ENCODE data around the gene AGPAT1.

DNA sequence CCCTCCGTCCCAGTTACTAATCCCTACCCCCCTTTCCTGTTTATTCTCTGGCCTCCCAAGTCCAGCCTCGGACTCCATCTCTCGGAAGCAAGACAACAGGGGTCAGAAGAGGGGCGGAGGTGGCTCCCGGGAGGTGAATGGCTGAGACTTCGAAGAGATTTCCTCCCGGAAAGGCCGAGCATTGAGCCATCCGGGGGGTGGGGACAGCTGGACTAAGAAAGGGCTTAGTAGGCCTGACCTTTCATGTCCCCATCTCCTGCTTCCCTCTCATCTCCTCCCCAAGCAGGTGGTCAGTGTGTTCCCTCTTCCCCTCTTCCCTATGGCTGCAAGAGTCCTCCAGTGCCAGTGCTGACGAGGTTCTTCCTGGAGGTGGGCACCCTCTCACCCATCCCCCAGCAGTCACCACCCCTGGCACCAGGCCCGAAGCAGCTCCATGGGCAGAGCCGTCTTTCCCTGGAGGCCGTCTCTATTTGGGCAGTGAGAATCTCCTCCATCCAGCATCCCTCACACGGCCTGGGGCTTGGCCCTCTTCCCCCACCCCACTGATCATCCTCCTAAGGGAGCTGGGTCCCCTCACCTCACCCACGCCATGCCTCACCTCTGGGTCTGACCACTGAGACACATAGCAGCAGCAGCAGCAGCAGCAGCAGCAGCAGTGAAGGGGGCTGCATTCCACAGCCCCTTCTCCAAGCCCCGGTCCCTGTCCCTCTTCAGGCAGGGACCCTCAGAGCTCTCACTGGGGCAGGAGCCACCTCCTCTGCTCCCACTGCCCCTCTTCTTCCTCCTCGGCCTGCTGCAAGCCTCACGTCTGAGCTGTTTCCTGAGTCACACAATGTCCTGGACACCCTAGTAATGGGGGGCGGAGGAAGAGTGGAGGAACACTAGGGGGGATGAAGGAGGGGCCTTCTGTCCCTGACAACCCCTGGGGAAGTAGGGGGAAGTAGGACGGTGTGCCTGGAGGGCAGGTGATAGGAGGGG is 47.7 kb upstream of the AGPAT1 start, which contains the start of gene NOTCH4:
- TF ChIP-seq CTCF (IDR thresholded peaks at IDR 0.05 in 4 of 5, conservative IDR thresholded peaks at IDR 0.05 in 1 of 5) (no peak), POLR2A (IDR thresholded peaks at IDR 0.05) (peak; percentile 23 to 67)
